Measurements from ENCODE around the gene PAXX. TPM values are rescaled to one million over a fixed set of nuclear protein-coding genes. Genes with fewer than 3 reads are reported as not detected.

The PAXX gene
- total RNA-seq, 4 donors from 2014 or later, result 52.3 to 92.4 (median 63.0) TPM

GRCh38 chr9:137021979-137022661 lies 29.9 kb downstream of the PAXX start:
- Histone ChIP-seq H3K27ac (peak overlapping the region in 3 of 4 donors; percentile 63 to 91 (median 86)), H3K27me3 (no peaks in the 10 kb centered on the region), H3K4me3 (no peak overlapping the region), H3K36me3 (peaks cover 0 to 12% (median 0%) of the 10 kb centered on the region in 3 donors), H3K9me3 (no peaks in the 10 kb centered on the region), H3K4me1 (peaks cover 1 to 44% (median 5%) of the 10 kb centered on the region in 4 donors)
- TF ChIP-seq POLR2A (IDR thresholded peaks at IDR 0.05) (peak; percentile 77 to 87), CTCF (IDR thresholded peaks at IDR 0.05) (no peak)
- peak; percentile 38 to 98 (median 96) for DNase-seq

- TF ChIP-seq CTCF (IDR thresholded peaks at IDR 0.05), result no peak
- TF ChIP-seq POLR2A (IDR thresholded peaks at IDR 0.05), result no peak
- Histone ChIP-seq H3K4me3 (no peak overlapping the region), H3K36me3 (peaks cover 0 to 6% (median 0%) of the 10 kb centered on the region in 3 donors), H3K27me3 (no peaks in the 10 kb centered on the region), H3K4me1 (peaks cover 6 to 49% (median 8%) of the 10 kb centered on the region in 4 donors), H3K27ac (peak overlapping the region in 3 of 4 donors; percentile 63 to 91 (median 86)), H3K9me3 (no peaks in the 10 kb centered on the region)
- DNase-seq, result no peak
These were observed 30.4 kb downstream of the PAXX start for GRCh38 chr9:137022662-137023008.

GRCh38 chr9:137023157-137023556 lies 30.9 kb downstream of the PAXX start:
- Histone ChIP-seq H3K27me3 (no peaks in the 10 kb centered on the region), H3K4me3 (no peak overlapping the region), H3K36me3 (peaks cover 0 to 1% (median 0%) of the 10 kb centered on the region in 3 donors), H3K27ac (peak overlapping the region in 1 of 4 donors; percentile 91), H3K4me1 (peaks cover 6 to 49% (median 8%) of the 10 kb centered on the region in 4 donors), H3K9me3 (no peaks in the 10 kb centered on the region)
- TF ChIP-seq CTCF (IDR thresholded peaks at IDR 0.05) (no peak), POLR2A (IDR thresholded peaks at IDR 0.05) (no peak)
- no peak for DNase-seq

GRCh38 chr9:137023583-137023991 lies 31.4 kb downstream of the PAXX start:
- H3K27ac ChIP-seq, result no peak overlapping the region
- H3K36me3 ChIP-seq, result no peaks in the 10 kb centered on the region
- H3K4me1 ChIP-seq, result peaks cover 7 to 52% (median 10%) of the 10 kb centered on the region in 4 donors
- no peaks in the 10 kb centered on the region for H3K27me3 ChIP-seq
- H3K4me3 ChIP-seq, result no peak overlapping the region
- TF ChIP-seq POLR2A (IDR thresholded peaks at IDR 0.05) (no peak), CTCF (IDR thresholded peaks at IDR 0.05) (no peak)
- H3K9me3 ChIP-seq, result no peaks in the 10 kb centered on the region
- DNase-seq, result no peak

- Histone ChIP-seq H3K27ac (no peak overlapping the region), H3K9me3 (no peaks in the 10 kb centered on the region), H3K4me3 (no peak overlapping the region), H3K4me1 (peaks cover 11 to 72% (median 29%) of the 10 kb centered on the region in 4 donors), H3K36me3 (no peaks in the 10 kb centered on the region), H3K27me3 (no peaks in the 10 kb centered on the region)
- DNase-seq, result peak; percentile 51 to 76 (median 66)
- TF ChIP-seq CTCF (IDR thresholded peaks at IDR 0.05) (peak in 1 of 6 experiments; percentile 16), POLR2A (IDR thresholded peaks at IDR 0.05) (no peak)
These were observed 33.3 kb downstream of the PAXX start for GRCh38 chr9:137025517-137025966.

Data from Peyer's patch (tissue), 4 donors.